Epithelial cell of proximal tubule (primary cell): ENCODE data around the gene MEF2A. TPM values are rescaled to one million over a fixed set of nuclear protein-coding genes. Genes with fewer than 3 reads are reported as not detected.

Experiments
- DNase-seq: peaks from one replicate; pipeline ENCODE4 v3.0.0-alpha.2; 2011; ENCODE audit warnings: low read depth
- H3K4me3 ChIP-seq: 2 replicates; pipeline ENCODE4 v1.5.1; 2011; ENCODE audit warnings: low read depth, mild to moderate bottlenecking, low read length
- CTCF ChIP-seq: conservative IDR thresholded peaks from 2 replicates; pipeline ENCODE4 v1.5.1; 2012; ENCODE audit warnings: low read depth, mild to moderate bottlenecking, low read length
- total RNA-seq: library from RNA; depleted of rRNA; stranded (reverse); fragments of >200 nt; gene quantifications from 2 replicates; pipeline ENCODE4 v1.2.3, GENCODE V29; 2015

MEF2A gene
- total RNA-seq, 1 donor from 2014 or later, result 30.2 TPM

- no peak overlapping the region for H3K4me3 ChIP-seq
- no peak for TF ChIP-seq CTCF
- no peak for DNase-seq
These were observed 49.0 kb downstream of the MEF2A start for GRCh38 chr15:99614749-99615288.

GRCh38 chr15:99615460-99615859 is 49.7 kb downstream of the MEF2A start:
- DNase-seq, result no peak
- no peak for TF ChIP-seq CTCF
- H3K4me3 ChIP-seq, result no peak overlapping the region

GRCh38 chr15:99616129-99616528 is 50.3 kb downstream of the MEF2A start:
- no peak overlapping the region for H3K4me3 ChIP-seq
- no peak for DNase-seq
- TF ChIP-seq CTCF, result no peak

- DNase-seq, result no peak
- TF ChIP-seq CTCF, result no peak
- no peak overlapping the region for H3K4me3 ChIP-seq
These were observed 51.1 kb downstream of the MEF2A start for GRCh38 chr15:99616773-99617342.

- H3K4me3 ChIP-seq, result no peak overlapping the region
- no peak for DNase-seq
These were observed 53.2 kb downstream of the MEF2A start for GRCh38 chr15:99618941-99619411.

GRCh38 chr15:99619712-99620111 is 53.9 kb downstream of the MEF2A start:
- no peak for DNase-seq
- no peak for TF ChIP-seq CTCF
- no peak overlapping the region for H3K4me3 ChIP-seq

More at GRCh38 chr15:99618941-99619411, 53.2 kb downstream of the MEF2A start:
- TF ChIP-seq CTCF, result no peak

GRCh38 chr15:99620178-99620577 is 54.4 kb downstream of the MEF2A start:
- DNase-seq, result no peak
- no peak for TF ChIP-seq CTCF
- H3K4me3 ChIP-seq, result no peak overlapping the region
